OCI-LY1 (cell line): Measurements from ENCODE around the gene VPS41.

ENCODE experiments used
- H2AFZ ChIP-seq: fragments of 200-600 bp; sonication (generic), shearing (Covaris generic); 2 replicates; pipeline ENCODE4 v1.6.0; 2014; ENCODE audit warnings: antibody characterized with exemption, mild to moderate bottlenecking, low read length
- H3F3A ChIP-seq: fragments of 200-600 bp; sonication (generic), shearing (Covaris generic); 2 replicates; pipeline ENCODE4 v1.6.0; 2014; ENCODE audit warnings: mild to moderate bottlenecking, antibody characterized with exemption, low read length, moderate library complexity; ENCODE audit not compliant: insufficient read depth
- H3K27ac ChIP-seq: fragments of 200-600 bp; sonication (generic); 2 replicates; pipeline ENCODE4 v1.5.1; 2014; ENCODE audit warnings: low read length, mixed run types, mild to moderate bottlenecking, low read depth; ENCODE audit not compliant: poor library complexity, severe bottlenecking
- H3K27me3 ChIP-seq: fragments of 200-600 bp; sonication (generic); 2 replicates; pipeline ENCODE4 v1.6.0; 2014; ENCODE audit warnings: antibody characterized with exemption, mild to moderate bottlenecking, low read length, moderate library complexity; ENCODE audit not compliant: insufficient read depth
- H3K36me3 ChIP-seq: fragments of 200-600 bp; sonication (generic); 2 replicates; pipeline ENCODE4 v1.6.1; 2014; ENCODE audit warnings: mild to moderate bottlenecking, antibody characterized with exemption, low read length, moderate library complexity, mixed read lengths; ENCODE audit not compliant: insufficient read depth
- H3K4me1 ChIP-seq: fragments of 200-600 bp; sonication (generic); 2 replicates; pipeline ENCODE4 v1.5.1; 2014; ENCODE audit warnings: mild to moderate bottlenecking, low read length, moderate library complexity; ENCODE audit not compliant: insufficient read depth, severe bottlenecking
- H3K4me2 ChIP-seq: fragments of 200-600 bp; sonication (generic), shearing (Covaris generic); 2 replicates; pipeline ENCODE4 v1.6.1; 2014; ENCODE audit warnings: low read length
- H3K4me3 ChIP-seq: fragments of 200-600 bp; sonication (generic); 2 replicates; pipeline ENCODE4 v1.5.1; 2014; ENCODE audit warnings: low read length, low read depth, mild to moderate bottlenecking, mixed read lengths; ENCODE audit not compliant: poor library complexity, severe bottlenecking
- H3K79me2 ChIP-seq: fragments of 200-600 bp; shearing (Covaris generic); 2 replicates; pipeline ENCODE4 v1.6.1; 2016; ENCODE audit warnings: mixed run types, low read length, mixed read lengths; ENCODE audit not compliant: insufficient read depth
- H3K9ac ChIP-seq: fragments of 200-600 bp; sonication (generic), shearing (Covaris generic); 2 replicates; pipeline ENCODE4 v1.6.1; 2014; ENCODE audit warnings: mild to moderate bottlenecking, low read length, mixed read lengths
- H3K9me2 ChIP-seq: fragments of 200-600 bp; sonication (generic), shearing (Covaris generic); 2 replicates; pipeline ENCODE4 v1.6.1; 2014; ENCODE audit warnings: low read depth, mild to moderate bottlenecking, low read length, mixed read lengths
- H3K9me3 ChIP-seq: fragments of 200-600 bp; shearing (Covaris generic); 2 replicates; pipeline ENCODE4 v1.6.1; 2014; ENCODE audit warnings: low read length, mixed read lengths
- H4K20me1 ChIP-seq: fragments of 200-600 bp; sonication (generic), shearing (Covaris generic); 2 replicates; pipeline ENCODE4 v1.6.0; 2016; ENCODE audit warnings: mild to moderate bottlenecking, low read length; ENCODE audit not compliant: insufficient read depth
- CTCF ChIP-seq: fragments of 200-600 bp; sonication (generic), shearing (Covaris generic); IDR thresholded peaks from 2 replicates; pipeline ENCODE4 v1.5.1; 2017; ENCODE audit warnings: mild to moderate bottlenecking, antibody characterized with exemption, low read length, moderate library complexity, mixed read lengths
- EZH2 ChIP-seq: fragments of 200-600 bp; sonication (generic), shearing (Covaris generic); IDR thresholded peaks from 2 replicates; pipeline ENCODE4 v1.8.0; 2017; ENCODE audit warnings: borderline replicate concordance, mixed run types, mild to moderate bottlenecking, antibody characterized with exemption, low read length, moderate library complexity, mixed read lengths

The VPS41 gene

DNA sequence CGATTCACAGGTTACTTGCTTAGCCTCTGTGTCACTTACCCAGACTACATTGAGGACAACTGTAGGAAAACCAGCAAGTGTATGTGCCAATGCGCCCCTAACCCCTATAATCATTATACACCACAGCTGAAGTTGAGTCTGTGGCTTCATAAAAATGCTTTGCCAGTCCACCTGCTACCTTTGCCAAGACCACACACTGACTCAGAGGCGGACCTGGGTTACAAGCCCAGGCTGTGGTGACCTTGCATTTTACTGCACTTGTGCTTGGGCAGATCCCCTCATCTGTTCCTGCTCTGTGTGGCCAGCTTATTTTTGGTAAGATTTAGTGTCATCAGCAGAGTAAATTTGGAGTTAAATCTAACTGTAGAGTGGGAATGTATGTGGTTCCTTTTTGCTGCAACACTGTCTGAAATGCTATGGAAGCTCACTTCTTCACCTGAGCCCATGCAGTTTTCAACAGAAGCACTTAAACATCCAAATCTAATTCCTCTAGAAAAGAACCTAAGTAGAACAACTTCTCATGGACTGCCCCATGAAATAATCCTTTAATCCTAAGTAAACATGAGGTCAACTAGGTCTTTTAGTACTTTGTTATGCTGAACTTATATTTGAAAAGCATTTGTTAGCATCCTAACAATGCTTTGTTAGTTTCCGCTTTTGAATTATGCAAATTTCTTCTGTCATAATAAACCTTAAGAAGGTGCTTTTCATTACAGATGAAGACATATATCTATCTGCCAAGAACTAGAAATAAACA is 181.6 kb downstream of the VPS41 start:
- H3F3A ChIP-seq: no peaks in the 10 kb centered on the region
- H3K9me3 ChIP-seq: no peaks in the 10 kb centered on the region
- no peak overlapping the region for H3K4me2 ChIP-seq
- H2AFZ ChIP-seq: no peak overlapping the region
- H3K36me3 ChIP-seq: peaks cover 22% of the 10 kb centered on the region; the same call in 1 of the 2 replicates
- H3K27ac ChIP-seq: no peak overlapping the region
- no peak for TF ChIP-seq CTCF
- no peak for TF ChIP-seq EZH2
- no peaks in the 10 kb centered on the region for H4K20me1 ChIP-seq
- H3K9me2 ChIP-seq: no peaks in the 10 kb centered on the region
- no peaks in the 10 kb centered on the region for H3K79me2 ChIP-seq
- H3K4me1 ChIP-seq: no peaks in the 10 kb centered on the region
- no peak overlapping the region for H3K9ac ChIP-seq
- H3K27me3 ChIP-seq: no peaks in the 10 kb centered on the region
- no peak overlapping the region for H3K4me3 ChIP-seq

DNA sequence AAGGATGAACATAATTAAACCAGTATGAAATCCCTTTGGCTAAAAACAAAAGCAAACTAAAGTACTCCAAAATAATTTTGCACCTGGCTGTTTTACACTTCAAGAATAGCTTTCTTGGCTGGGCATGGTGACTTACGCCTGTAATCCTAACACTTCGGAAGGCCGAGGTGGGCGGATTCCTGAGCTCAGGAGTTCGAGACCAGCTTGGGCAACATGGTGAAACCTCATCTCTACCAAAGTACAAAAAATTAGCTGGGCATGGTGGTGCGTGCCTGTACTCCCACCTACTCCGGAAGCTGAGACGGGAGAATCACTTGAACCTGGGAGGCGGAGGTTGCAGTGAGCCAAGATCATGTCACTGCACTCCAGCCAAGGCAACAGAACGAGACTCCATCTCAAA is 185.7 kb downstream of the VPS41 start:
- H3K4me3 ChIP-seq: no peak overlapping the region
- no peaks in the 10 kb centered on the region for H3K79me2 ChIP-seq
- no peaks in the 10 kb centered on the region for H3K9me3 ChIP-seq
- H3K36me3 ChIP-seq: peaks cover 21% of the 10 kb centered on the region; the same call in 1 of the 2 replicates
- H3K27ac ChIP-seq: no peak overlapping the region
- no peak overlapping the region for H2AFZ ChIP-seq
- TF ChIP-seq CTCF: no peak
- TF ChIP-seq EZH2: no peak
- H3F3A ChIP-seq: 0 out of 2 replicates have a peak, but pooled peaks cover 2% of the 10 kb centered on the region
- H3K4me1 ChIP-seq: no peaks in the 10 kb centered on the region
- H4K20me1 ChIP-seq: no peaks in the 10 kb centered on the region
- no peak overlapping the region for H3K4me2 ChIP-seq
- no peaks in the 10 kb centered on the region for H3K27me3 ChIP-seq
- H3K9me2 ChIP-seq: no peaks in the 10 kb centered on the region
- H3K9ac ChIP-seq: no peak overlapping the region

GRCh38 chr7:38716397-38716796 is 192.6 kb downstream of the VPS41 start:
- no peaks in the 10 kb centered on the region for H3K36me3 ChIP-seq
- H3K9me3 ChIP-seq: no peaks in the 10 kb centered on the region
- H3K9ac ChIP-seq: no peak overlapping the region
- H4K20me1 ChIP-seq: no peaks in the 10 kb centered on the region
- no peaks in the 10 kb centered on the region for H3K9me2 ChIP-seq
- H3K4me3 ChIP-seq: no peak overlapping the region
- 0 out of 2 replicates have a peak, but pooled peaks cover 2% of the 10 kb centered on the region for H3F3A ChIP-seq
- no peak overlapping the region for H3K27ac ChIP-seq
- no peaks in the 10 kb centered on the region for H3K79me2 ChIP-seq
- H3K27me3 ChIP-seq: no peaks in the 10 kb centered on the region
- no peak overlapping the region for H2AFZ ChIP-seq
- no peaks in the 10 kb centered on the region for H3K4me1 ChIP-seq
- no peak overlapping the region for H3K4me2 ChIP-seq
- no peak for TF ChIP-seq CTCF
- no peak for TF ChIP-seq EZH2
